HepG2 (cell line): ENCODE data around the gene TRIM37. TPM values are rescaled to one million over a fixed set of nuclear protein-coding genes. Genes with fewer than 3 reads are reported as not detected.
A peak's percentile ranks its signal among the peaks of the same experiment; 100 is the strongest.

Experiments
- GLI4 ChIP-seq: sonication (generic); formaldehyde crosslinking; IDR thresholded peaks from 2 replicates; pipeline ENCODE4 v1.5.1; 2020; ENCODE audit warnings: missing genetic modification reagents, mild to moderate bottlenecking, moderate library complexity, borderline replicate concordance
- KDM3A ChIP-seq: IDR thresholded peaks from 2 replicates; pipeline ENCODE4 v1.6.1; 2018; ENCODE audit warnings: low read depth, missing compliant biosample characterization
- KLF12 ChIP-seq: sonication (generic); formaldehyde crosslinking; IDR thresholded peaks from 2 replicates; pipeline ENCODE4 v1.4.0; 2020; ENCODE audit warnings: missing genetic modification reagents, borderline replicate concordance
- RAD51 ChIP-seq: fragments of 450-650 bp; IDR thresholded peaks from 2 replicates; pipeline ENCODE4 v1.6.1; 2016; ENCODE audit warnings: borderline replicate concordance
- RELA ChIP-seq: sonication (generic); formaldehyde crosslinking; IDR thresholded peaks from 2 replicates; pipeline ENCODE4 v1.4.0; 2020; ENCODE audit warnings: missing genetic modification reagents
- SETDB1 ChIP-seq: sonication (generic); formaldehyde crosslinking; IDR thresholded peaks from 2 replicates; pipeline ENCODE4 v1.5.1; 2020; ENCODE audit warnings: missing genetic modification reagents, mild to moderate bottlenecking, borderline replicate concordance
- SMARCC2 ChIP-seq: fragments of 450-650 bp; IDR thresholded peaks from 2 replicates; pipeline ENCODE4 v1.6.1; 2017; ENCODE audit warnings: antibody characterized with exemption, mild to moderate bottlenecking
- SSRP1 ChIP-seq: IDR thresholded peaks from 2 replicates; pipeline ENCODE4 v1.6.1; 2016; ENCODE audit warnings: control low read depth
- ZBTB42 ChIP-seq: sonication (generic); formaldehyde crosslinking; IDR thresholded peaks from 2 replicates; pipeline ENCODE4 v1.5.0; 2020; ENCODE audit warnings: mild to moderate bottlenecking, missing genetic modification reagents
- ZFP37 ChIP-seq: sonication (generic); formaldehyde crosslinking; IDR thresholded peaks from 2 replicates; pipeline ENCODE4 v1.4.0; 2020; ENCODE audit warnings: missing genetic modification reagents, borderline replicate concordance
- ZNF3 ChIP-seq: IDR thresholded peaks from 2 replicates; pipeline ENCODE4 v1.7.0; 2017; ENCODE audit warnings: inconsistent platforms
- ZNF383 ChIP-seq: sonication (generic); formaldehyde crosslinking; IDR thresholded peaks from 2 replicates; pipeline ENCODE4 v1.4.0; 2020; ENCODE audit warnings: missing genetic modification reagents, mild to moderate bottlenecking, borderline replicate concordance
- ZNF552 ChIP-seq: sonication (generic); formaldehyde crosslinking; IDR thresholded peaks from 2 replicates; pipeline ENCODE4 v1.9.0; 2022; ENCODE audit warnings: missing genetic modification reagents, mild to moderate bottlenecking, borderline replicate concordance
- ZNF761 ChIP-seq: sonication (generic); formaldehyde crosslinking; conservative IDR thresholded peaks from 2 replicates; pipeline ENCODE4 v1.4.0; 2020; ENCODE audit warnings: mild to moderate bottlenecking, missing genetic modification reagents
- ZNF883 ChIP-seq: sonication (generic); formaldehyde crosslinking; IDR thresholded peaks from 2 replicates; pipeline ENCODE4 v1.5.1; 2020; ENCODE audit warnings: mild to moderate bottlenecking, missing genetic modification reagents; ENCODE audit errors: not compliant biosample characterization
- ZSCAN9 ChIP-seq: IDR thresholded peaks from 2 replicates; pipeline ENCODE4 v1.6.1; 2016; ENCODE audit warnings: borderline replicate concordance
- polyA plus RNA-seq, 8 experiments: library from polyadenylated mRNA; depleted of rRNA in 3 of 8; stranded (reverse) in 7 of 8; unstranded in 1 of 8; fragments of >200 nt; fragmentation: Illumina TruSeq in 4 of 8; extraction: Trizol in 4 of 8; gene quantifications; 2 replicates each; pipeline versions ENCODE4 v1.2.1 to v1.2.3, GENCODE V29; 2011 to 2016; ENCODE audit warnings: low read depth in 4 of 8, missing spikeins in 1 of 8, mixed read lengths in 1 of 8; ENCODE audit not compliant: insufficient read depth in 1 of 8
- total RNA-seq, 5 experiments: library from RNA; depleted of rRNA; stranded (reverse); fragments of >200 nt; fragmentation: Illumina TruSeq; extraction: Trizol; gene quantifications; 2 replicates each; pipeline ENCODE4 v1.2.3, GENCODE V29; 2016; ENCODE audit warnings: low read depth in 1 of 5
- TF ChIP-seq, protein P1 (sequence below): sonication (generic); formaldehyde crosslinking; IDR thresholded peaks from 2 replicates; pipeline ENCODE4 v1.4.0; 2020; ENCODE audit warnings: missing genetic modification reagents, borderline replicate concordance
- TF ChIP-seq, protein P2 (sequence below): IDR thresholded peaks from 2 replicates; pipeline ENCODE4 v1.6.1; 2016; ENCODE audit warnings: mild to moderate bottlenecking, missing biosample characterization, missing genetic modification reagents
- TF ChIP-seq, protein P3 (sequence below): sonication (generic); formaldehyde crosslinking; IDR thresholded peaks from 2 replicates; pipeline ENCODE4 v1.4.0; 2020; ENCODE audit warnings: missing genetic modification reagents, low read depth, mild to moderate bottlenecking, borderline replicate concordance
- TF ChIP-seq, protein P4 (sequence below): sonication (generic); formaldehyde crosslinking; IDR thresholded peaks from 2 replicates; pipeline ENCODE4 v1.4.0; 2020; ENCODE audit warnings: missing genetic modification reagents, borderline replicate concordance
- TF ChIP-seq, protein P5 (sequence below): IDR thresholded peaks from 2 replicates; pipeline ENCODE4 v1.6.1; 2016

TRIM37 gene
- total and polyA plus RNA-seq, 2 of the 13 experiments (the other 11 are each of a cell fraction or from before 2014, with no cell fraction given) = 12.4 to 39.1 TPM

DNA sequence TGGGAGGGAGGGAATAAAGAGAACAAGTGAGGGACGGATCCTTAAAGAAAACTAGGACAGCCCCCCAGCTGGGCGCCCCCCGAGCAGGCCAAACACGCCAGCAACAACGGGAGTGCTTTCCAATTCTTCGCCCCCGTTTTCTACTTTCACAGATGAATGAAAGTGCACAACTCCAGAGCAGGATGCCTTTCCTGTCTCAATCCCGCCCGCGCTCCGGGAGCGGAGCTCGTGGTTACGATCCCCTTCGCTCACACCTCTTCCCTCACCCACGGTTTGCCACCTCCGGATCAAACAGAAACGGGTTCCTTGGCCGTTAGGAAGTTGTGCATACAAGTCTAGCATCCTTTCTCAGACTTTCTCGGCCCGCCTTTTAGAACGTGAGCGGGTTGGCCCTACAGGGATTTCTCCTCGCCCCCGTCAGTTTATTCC is 47.6 kb upstream of the TRIM37 start (continued):
- TF ChIP-seq ZNF552 (CRISPR knock-in tag) = no peak
- no peak; the same call in 1 of the 2 replicates for TF ChIP-seq ZNF761 (CRISPR knock-in tag)
- TF ChIP-seq RELA (CRISPR knock-in tag) = 0 out of 2 replicates have a peak, but pooled peaks have one; percentile 8
- peak; percentile 44 for TF ChIP-seq ZNF883 (CRISPR knock-in tag)
- 0 out of 2 replicates have a peak, but pooled peaks have one; percentile 32 for TF ChIP-seq ZFP37 (CRISPR knock-in tag)
- no peak for TF ChIP-seq SMARCC2
- TF ChIP-seq ZNF3 = no peak
- TF ChIP-seq, protein P1, sequence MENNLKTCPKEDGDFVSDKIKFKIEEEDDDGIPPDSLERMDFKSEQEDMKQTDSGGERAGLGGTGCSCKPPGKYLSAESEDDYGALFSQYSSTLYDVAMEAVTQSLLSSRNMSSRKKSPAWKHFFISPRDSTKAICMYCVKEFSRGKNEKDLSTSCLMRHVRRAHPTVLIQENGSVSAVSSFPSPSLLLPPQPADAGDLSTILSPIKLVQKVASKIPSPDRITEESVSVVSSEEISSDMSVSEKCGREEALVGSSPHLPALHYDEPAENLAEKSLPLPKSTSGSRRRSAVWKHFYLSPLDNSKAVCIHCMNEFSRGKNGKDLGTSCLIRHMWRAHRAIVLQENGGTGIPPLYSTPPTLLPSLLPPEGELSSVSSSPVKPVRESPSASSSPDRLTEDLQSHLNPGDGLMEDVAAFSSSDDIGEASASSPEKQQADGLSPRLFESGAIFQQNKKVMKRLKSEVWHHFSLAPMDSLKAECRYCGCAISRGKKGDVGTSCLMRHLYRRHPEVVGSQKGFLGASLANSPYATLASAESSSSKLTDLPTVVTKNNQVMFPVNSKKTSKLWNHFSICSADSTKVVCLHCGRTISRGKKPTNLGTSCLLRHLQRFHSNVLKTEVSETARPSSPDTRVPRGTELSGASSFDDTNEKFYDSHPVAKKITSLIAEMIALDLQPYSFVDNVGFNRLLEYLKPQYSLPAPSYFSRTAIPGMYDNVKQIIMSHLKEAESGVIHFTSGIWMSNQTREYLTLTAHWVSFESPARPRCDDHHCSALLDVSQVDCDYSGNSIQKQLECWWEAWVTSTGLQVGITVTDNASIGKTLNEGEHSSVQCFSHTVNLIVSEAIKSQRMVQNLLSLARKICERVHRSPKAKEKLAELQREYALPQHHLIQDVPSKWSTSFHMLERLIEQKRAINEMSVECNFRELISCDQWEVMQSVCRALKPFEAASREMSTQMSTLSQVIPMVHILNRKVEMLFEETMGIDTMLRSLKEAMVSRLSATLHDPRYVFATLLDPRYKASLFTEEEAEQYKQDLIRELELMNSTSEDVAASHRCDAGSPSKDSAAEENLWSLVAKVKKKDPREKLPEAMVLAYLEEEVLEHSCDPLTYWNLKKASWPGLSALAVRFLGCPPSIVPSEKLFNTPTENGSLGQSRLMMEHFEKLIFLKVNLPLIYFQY (CRISPR knock-in tag) = no peak
- no peak for TF ChIP-seq KLF12 (CRISPR knock-in tag)
- TF ChIP-seq ZNF383 = no peak
- TF ChIP-seq, protein P2, sequence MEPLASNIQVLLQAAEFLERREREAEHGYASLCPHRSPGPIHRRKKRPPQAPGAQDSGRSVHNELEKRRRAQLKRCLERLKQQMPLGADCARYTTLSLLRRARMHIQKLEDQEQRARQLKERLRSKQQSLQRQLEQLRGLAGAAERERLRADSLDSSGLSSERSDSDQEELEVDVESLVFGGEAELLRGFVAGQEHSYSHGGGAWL (CRISPR knock-in tag) = no peak
- no peak for TF ChIP-seq ZSCAN9
- TF ChIP-seq GLI4 (CRISPR knock-in tag) = 0 out of 2 replicates have a peak, but pooled peaks have one; percentile 73
- TF ChIP-seq SETDB1 (CRISPR knock-in tag) = peak; percentile 84
- TF ChIP-seq, protein P3, sequence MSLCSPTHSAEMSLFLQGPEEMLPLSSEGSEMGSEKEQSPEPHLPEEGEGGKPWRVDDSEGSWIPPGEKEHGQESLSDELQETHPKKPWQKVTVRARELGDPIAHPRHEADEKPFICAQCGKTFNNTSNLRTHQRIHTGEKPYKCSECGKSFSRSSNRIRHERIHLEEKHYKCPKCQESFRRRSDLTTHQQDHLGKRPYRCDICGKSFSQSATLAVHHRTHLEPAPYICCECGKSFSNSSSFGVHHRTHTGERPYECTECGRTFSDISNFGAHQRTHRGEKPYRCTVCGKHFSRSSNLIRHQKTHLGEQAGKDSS (CRISPR knock-in tag) = 0 out of 2 replicates have a peak, but pooled peaks have one; percentile 15
- TF ChIP-seq KDM3A (CRISPR knock-in tag) = no peak
- no peak; the same call in 1 of the 2 replicates for TF ChIP-seq ZBTB42 (CRISPR knock-in tag)
- no peak for TF ChIP-seq SSRP1 (CRISPR knock-in tag)
- TF ChIP-seq, protein P4, sequence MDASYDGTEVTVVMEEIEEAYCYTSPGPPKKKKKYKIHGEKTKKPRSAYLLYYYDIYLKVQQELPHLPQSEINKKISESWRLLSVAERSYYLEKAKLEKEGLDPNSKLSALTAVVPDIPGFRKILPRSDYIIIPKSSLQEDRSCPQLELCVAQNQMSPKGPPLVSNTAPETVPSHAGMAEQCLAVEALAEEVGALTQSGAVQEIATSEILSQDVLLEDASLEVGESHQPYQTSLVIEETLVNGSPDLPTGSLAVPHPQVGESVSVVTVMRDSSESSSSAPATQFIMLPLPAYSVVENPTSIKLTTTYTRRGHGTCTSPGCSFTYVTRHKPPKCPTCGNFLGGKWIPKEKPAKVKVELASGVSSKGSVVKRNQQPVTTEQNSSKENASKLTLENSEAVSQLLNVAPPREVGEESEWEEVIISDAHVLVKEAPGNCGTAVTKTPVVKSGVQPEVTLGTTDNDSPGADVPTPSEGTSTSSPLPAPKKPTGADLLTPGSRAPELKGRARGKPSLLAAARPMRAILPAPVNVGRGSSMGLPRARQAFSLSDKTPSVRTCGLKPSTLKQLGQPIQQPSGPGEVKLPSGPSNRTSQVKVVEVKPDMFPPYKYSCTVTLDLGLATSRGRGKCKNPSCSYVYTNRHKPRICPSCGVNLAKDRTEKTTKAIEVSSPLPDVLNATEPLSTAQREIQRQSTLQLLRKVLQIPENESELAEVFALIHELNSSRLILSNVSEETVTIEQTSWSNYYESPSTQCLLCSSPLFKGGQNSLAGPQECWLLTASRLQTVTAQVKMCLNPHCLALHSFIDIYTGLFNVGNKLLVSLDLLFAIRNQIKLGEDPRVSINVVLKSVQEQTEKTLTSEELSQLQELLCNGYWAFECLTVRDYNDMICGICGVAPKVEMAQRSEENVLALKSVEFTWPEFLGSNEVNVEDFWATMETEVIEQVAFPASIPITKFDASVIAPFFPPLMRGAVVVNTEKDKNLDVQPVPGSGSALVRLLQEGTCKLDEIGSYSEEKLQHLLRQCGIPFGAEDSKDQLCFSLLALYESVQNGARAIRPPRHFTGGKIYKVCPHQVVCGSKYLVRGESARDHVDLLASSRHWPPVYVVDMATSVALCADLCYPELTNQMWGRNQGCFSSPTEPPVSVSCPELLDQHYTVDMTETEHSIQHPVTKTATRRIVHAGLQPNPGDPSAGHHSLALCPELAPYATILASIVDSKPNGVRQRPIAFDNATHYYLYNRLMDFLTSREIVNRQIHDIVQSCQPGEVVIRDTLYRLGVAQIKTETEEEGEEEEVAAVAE (CRISPR knock-in tag) = no peak
- TF ChIP-seq RAD51 = no peak
- TF ChIP-seq, protein P5, sequence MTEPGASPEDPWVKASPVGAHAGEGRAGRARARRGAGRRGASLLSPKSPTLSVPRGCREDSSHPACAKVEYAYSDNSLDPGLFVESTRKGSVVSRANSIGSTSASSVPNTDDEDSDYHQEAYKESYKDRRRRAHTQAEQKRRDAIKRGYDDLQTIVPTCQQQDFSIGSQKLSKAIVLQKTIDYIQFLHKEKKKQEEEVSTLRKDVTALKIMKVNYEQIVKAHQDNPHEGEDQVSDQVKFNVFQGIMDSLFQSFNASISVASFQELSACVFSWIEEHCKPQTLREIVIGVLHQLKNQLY (CRISPR knock-in tag) = no peak
